ENCODE measurements around the gene CCNL2. TPM values are rescaled to one million over a fixed set of nuclear protein-coding genes. Genes with fewer than 3 reads are reported as not detected.
A peak's percentile ranks its signal among the peaks of the same experiment; 100 is the strongest.

Gene CCNL2
- total and polyA plus RNA-seq, 2 experiments from 2014 or later, result 150 to 199 TPM

- no peak overlapping the region for H3K27ac ChIP-seq
- DNase-seq, result peak; percentile 59
Observed at GRCh38 chr1:1427106-1427819, 28.1 kb upstream of the CCNL2 start.

GRCh38 chr1:1426496-1427105, 27.5 kb upstream of the CCNL2 start:
- DNase-seq, result no peak
- H4K20me1 ChIP-seq (ENCODE audit: insufficient read depth), result no peaks in the 10 kb centered on the region
- in situ Hi-C loops (cut with MboI), result no loop called here
- H3K9me2 ChIP-seq (ENCODE audit: insufficient read depth), result no peaks in the 10 kb centered on the region
- H3K27ac ChIP-seq, result no peak overlapping the region
- 40 to 51% methylated on average over 10 to 19 of the region's 19 CpGs for WGBS, 2 experiments (ENCODE audit: low coverage in 1 of 2, low lambda C conversion rate in 2 of 2, missing lambda C conversion rate in 2 of 2)
- no peak overlapping the region for H2AFZ ChIP-seq
- H3K9me3 ChIP-seq (ENCODE audit: low read depth), result no peaks in the 10 kb centered on the region
- no peak overlapping the region for H3K9ac ChIP-seq
- H3F3A ChIP-seq (ENCODE audit: insufficient read depth), result 0 out of 2 replicates have a peak, but pooled peaks cover 7% of the 10 kb centered on the region
- no peaks in the 10 kb centered on the region for H3K4me1 ChIP-seq (ENCODE audit: insufficient read depth)
- H3K79me2 ChIP-seq (ENCODE audit: insufficient read depth), result no peaks in the 10 kb centered on the region
- no peaks in the 10 kb centered on the region for H3K27me3 ChIP-seq (replicated peaks; ENCODE audit: insufficient read depth)
- H3K4me2 ChIP-seq (ENCODE audit: unreplicated experiment), result no peak overlapping the region
- TF ChIP-seq EZH2phosphoT487 (IDR thresholded peaks at IDR 0.05; ENCODE audit: insufficient read depth, low read depth), result no peak
- TF ChIP-seq EZH2 (IDR thresholded peaks at IDR 0.05; ENCODE audit: insufficient read depth, poor library complexity, severe bottlenecking), result no peak
- H3K36me3 ChIP-seq (ENCODE audit: low read depth), result no peaks in the 10 kb centered on the region
- no peak overlapping the region for H3K4me3 ChIP-seq

More at GRCh38 chr1:1427106-1427819, 28.1 kb upstream of the CCNL2 start:
- Histone ChIP-seq H3K4me2 (ENCODE audit: unreplicated experiment) (peak overlapping the region; percentile 7), H3K9ac (no peak overlapping the region), H3K36me3 (ENCODE audit: low read depth) (no peaks in the 10 kb centered on the region), H3K27me3 (replicated peaks; ENCODE audit: insufficient read depth) (no peaks in the 10 kb centered on the region), H3K4me1 (ENCODE audit: insufficient read depth) (no peaks in the 10 kb centered on the region), H3K9me2 (ENCODE audit: insufficient read depth) (no peaks in the 10 kb centered on the region), H3K9me3 (ENCODE audit: low read depth) (no peaks in the 10 kb centered on the region), H3K79me2 (ENCODE audit: insufficient read depth) (no peaks in the 10 kb centered on the region), H3F3A (ENCODE audit: insufficient read depth) (0 out of 2 replicates have a peak, but pooled peaks cover 7% of the 10 kb centered on the region), H4K20me1 (ENCODE audit: insufficient read depth) (no peaks in the 10 kb centered on the region), H3K4me3 (no peak overlapping the region), H2AFZ (0 out of 2 replicates have a peak overlapping the region, but pooled peaks have one; percentile 48)
- WGBS, 2 experiments (ENCODE audit: low coverage in 1 of 2, low lambda C conversion rate in 2 of 2, missing lambda C conversion rate in 2 of 2), result 9 to 12% methylated on average over 10 to 66 of the region's 66 CpGs
- in situ Hi-C loops (cut with MboI), result no loop called here
- TF ChIP-seq EZH2 (IDR thresholded peaks at IDR 0.05; ENCODE audit: insufficient read depth, poor library complexity, severe bottlenecking), result no peak
- TF ChIP-seq EZH2phosphoT487 (IDR thresholded peaks at IDR 0.05; ENCODE audit: insufficient read depth, low read depth), result no peak

GRCh38 chr1:1425753-1426495, 26.8 kb upstream of the CCNL2 start:
- H3K4me1 ChIP-seq (ENCODE audit: insufficient read depth), result no peaks in the 10 kb centered on the region
- TF ChIP-seq EZH2 (IDR thresholded peaks at IDR 0.05; ENCODE audit: insufficient read depth, poor library complexity, severe bottlenecking) (no peak), EZH2phosphoT487 (IDR thresholded peaks at IDR 0.05; ENCODE audit: insufficient read depth, low read depth) (no peak)
- H3F3A ChIP-seq (ENCODE audit: insufficient read depth), result 0 out of 2 replicates have a peak, but pooled peaks cover 7% of the 10 kb centered on the region
- H3K36me3 ChIP-seq (ENCODE audit: low read depth), result no peaks in the 10 kb centered on the region
- no peak overlapping the region for H3K4me3 ChIP-seq
- H3K9me2 ChIP-seq (ENCODE audit: insufficient read depth), result no peaks in the 10 kb centered on the region
- in situ Hi-C loops (cut with MboI), result no loop called here
- H3K9ac ChIP-seq, result no peak overlapping the region
- DNase-seq, result no peak
- H2AFZ ChIP-seq, result no peak overlapping the region
- no peaks in the 10 kb centered on the region for H4K20me1 ChIP-seq (ENCODE audit: insufficient read depth)
- no peak overlapping the region for H3K4me2 ChIP-seq (ENCODE audit: unreplicated experiment)
- H3K27ac ChIP-seq, result no peak overlapping the region
- no peaks in the 10 kb centered on the region for H3K79me2 ChIP-seq (ENCODE audit: insufficient read depth)
- no peaks in the 10 kb centered on the region for H3K9me3 ChIP-seq (ENCODE audit: low read depth)
- WGBS, 2 experiments (ENCODE audit: low coverage in 1 of 2, low lambda C conversion rate in 2 of 2, missing lambda C conversion rate in 2 of 2), result 38 to 40% methylated on average over 20 to 25 of the region's 33 CpGs
- no peaks in the 10 kb centered on the region for H3K27me3 ChIP-seq (replicated peaks; ENCODE audit: insufficient read depth)

GRCh38 chr1:1425426-1425752, 26.3 kb upstream of the CCNL2 start:
- Histone ChIP-seq H4K20me1 (ENCODE audit: insufficient read depth) (no peaks in the 10 kb centered on the region), H3F3A (ENCODE audit: insufficient read depth) (0 out of 2 replicates have a peak, but pooled peaks cover 7% of the 10 kb centered on the region), H2AFZ (no peak overlapping the region), H3K9ac (no peak overlapping the region), H3K27ac (no peak overlapping the region), H3K36me3 (ENCODE audit: low read depth) (no peaks in the 10 kb centered on the region), H3K9me3 (ENCODE audit: low read depth) (no peaks in the 10 kb centered on the region), H3K4me1 (ENCODE audit: insufficient read depth) (no peaks in the 10 kb centered on the region), H3K4me3 (no peak overlapping the region), H3K4me2 (ENCODE audit: unreplicated experiment) (no peak overlapping the region), H3K79me2 (ENCODE audit: insufficient read depth) (no peaks in the 10 kb centered on the region), H3K27me3 (replicated peaks; ENCODE audit: insufficient read depth) (no peaks in the 10 kb centered on the region), H3K9me2 (ENCODE audit: insufficient read depth) (no peaks in the 10 kb centered on the region)
- in situ Hi-C loops (cut with MboI), result no loop called here
- DNase-seq, result no peak
- TF ChIP-seq EZH2phosphoT487 (IDR thresholded peaks at IDR 0.05; ENCODE audit: insufficient read depth, low read depth), result no peak
- no peak for TF ChIP-seq EZH2 (IDR thresholded peaks at IDR 0.05; ENCODE audit: insufficient read depth, poor library complexity, severe bottlenecking)
- 58 to 61% methylated on average over 11 to 12 of the region's 12 CpGs for WGBS, 2 experiments (ENCODE audit: low coverage in 1 of 2, low lambda C conversion rate in 2 of 2, missing lambda C conversion rate in 2 of 2)
